GM19240 (cell line): ENCODE data around the gene RPS6KA2.

Source experiments
- DNase-seq: peaks from one replicate; pipeline ENCODE4 v3.0.0; 2011; ENCODE audit warnings: low spot score; ENCODE audit not compliant: insufficient read length

RPS6KA2 gene

DNA sequence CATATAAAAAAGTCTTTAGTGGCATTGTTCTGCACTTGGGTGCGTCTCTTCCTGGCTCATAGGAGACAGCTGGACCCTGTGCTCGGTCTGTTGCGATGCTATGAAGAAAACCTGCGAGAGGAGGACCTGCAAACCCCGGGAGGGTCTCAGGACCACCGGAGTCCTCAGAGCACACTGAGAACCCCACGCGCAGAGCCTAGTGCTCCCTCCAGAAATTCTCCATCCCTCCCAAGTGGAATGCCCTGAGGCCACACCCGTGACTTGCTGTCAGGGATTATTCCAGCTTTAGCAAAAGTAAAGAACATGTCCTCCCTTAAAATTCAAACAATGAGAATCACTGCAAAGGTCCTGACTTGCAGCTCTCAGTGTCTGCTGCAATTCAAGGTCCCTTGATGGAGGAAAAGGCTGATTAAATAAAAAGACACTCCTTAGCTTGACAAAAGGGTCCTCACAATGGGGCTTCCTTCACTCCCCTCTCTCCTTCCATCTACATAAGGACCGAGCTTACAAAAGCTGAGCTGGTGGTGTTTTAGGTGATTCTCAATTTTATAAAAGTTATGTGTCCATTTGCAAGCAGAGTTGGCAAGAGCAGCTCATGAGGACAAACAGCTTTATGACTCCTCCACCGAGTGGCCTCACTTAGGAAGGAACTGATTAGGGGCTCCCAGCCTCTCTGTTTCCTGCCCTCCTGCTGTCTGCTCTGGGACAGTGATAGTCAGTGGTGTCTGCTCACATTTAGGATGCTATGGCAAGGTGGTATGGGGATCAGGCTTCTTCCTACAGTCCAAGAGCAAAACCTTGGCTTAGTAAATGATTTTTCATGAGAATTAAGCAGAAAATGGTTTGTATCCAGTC is 137.5 kb downstream of the RPS6KA2 start:
- DNase-seq, result no peak

DNA sequence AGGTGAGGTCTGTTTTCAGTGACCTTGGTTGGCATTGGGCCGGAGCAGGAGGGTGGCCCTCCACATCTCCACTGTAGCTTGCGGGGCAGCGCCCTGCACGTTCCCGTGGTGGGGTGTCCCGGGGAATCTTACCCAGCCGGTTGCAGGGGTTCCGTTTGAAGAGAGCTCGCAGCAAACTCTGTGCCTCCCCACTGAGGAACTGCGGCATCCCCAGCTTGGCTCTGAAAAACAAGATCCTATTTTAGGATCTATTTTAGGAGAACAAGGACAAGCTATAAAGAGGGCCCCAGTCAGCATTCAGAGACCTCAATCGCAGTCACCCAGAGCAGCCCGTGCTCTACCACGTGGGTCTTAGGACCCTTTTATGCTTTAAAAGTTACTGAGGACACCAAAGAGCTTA is 138.3 kb downstream of the RPS6KA2 start:
- DNase-seq, result no peak

DNA sequence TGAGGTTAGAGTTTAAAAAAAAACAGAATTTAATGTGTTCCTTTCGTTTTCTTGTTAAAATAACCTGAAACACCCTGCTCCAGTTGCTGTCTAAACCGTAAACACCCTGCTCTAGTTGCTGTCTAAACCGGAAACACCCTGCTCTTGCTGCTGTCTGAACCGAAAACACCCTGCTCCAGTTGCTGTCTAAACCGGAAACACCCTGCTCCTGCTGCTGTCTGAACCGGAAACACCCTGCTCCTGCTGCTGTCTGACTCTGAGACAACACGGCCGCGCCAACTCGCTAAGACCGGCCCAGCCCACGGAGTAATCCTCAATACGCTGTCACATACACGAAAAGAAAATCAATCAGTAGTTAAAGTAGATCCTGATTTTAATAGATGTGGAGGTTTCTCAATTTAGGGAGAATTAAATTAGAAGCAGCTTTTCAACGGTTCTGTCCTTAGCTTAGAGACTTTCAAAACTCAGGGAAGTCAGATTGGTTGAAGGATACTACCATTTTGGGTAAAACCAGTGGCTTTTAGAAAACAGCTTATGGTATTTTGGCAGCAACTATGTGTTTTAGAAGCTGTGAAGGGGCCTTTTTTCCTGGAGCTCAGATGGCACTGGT is 138.9 kb downstream of the RPS6KA2 start:
- DNase-seq, result peak; percentile 69

DNA sequence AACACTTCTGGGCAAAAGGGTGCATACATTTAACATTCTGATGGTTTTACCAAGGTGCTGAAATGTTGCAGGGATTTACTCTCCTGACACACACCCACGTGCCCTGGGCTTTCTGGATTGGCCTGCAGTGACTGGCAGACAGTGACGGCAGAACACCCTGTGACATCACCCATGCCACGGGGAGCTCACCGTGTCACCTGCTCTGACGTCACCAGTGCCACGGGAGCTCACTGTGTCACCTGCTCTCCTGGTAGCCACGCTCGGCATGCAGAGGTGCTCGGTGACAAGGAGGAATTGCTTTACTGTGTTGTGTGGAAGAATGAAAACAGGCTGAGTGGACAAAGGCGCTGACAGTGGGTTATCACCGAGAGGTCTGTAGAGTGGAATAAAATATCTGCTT is 139.9 kb downstream of the RPS6KA2 start:
- DNase-seq, result no peak

DNA sequence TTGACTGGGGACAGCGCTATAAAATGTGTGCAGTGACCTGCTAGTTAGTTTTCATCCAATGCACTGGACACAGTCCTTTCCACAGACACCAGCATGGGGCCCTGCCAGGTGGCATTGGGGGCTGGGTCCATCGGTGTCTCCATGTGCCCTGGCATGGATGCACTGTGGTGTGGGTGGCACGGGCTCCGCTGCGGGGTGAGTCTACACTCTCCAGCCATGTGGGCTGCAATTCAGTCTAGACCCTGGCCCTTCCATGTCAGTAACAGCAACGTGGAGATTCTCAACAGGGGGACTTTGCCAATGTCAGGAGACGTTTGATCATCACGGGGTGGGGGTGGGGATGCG is 140.5 kb downstream of the RPS6KA2 start:
- no peak for DNase-seq

DNA sequence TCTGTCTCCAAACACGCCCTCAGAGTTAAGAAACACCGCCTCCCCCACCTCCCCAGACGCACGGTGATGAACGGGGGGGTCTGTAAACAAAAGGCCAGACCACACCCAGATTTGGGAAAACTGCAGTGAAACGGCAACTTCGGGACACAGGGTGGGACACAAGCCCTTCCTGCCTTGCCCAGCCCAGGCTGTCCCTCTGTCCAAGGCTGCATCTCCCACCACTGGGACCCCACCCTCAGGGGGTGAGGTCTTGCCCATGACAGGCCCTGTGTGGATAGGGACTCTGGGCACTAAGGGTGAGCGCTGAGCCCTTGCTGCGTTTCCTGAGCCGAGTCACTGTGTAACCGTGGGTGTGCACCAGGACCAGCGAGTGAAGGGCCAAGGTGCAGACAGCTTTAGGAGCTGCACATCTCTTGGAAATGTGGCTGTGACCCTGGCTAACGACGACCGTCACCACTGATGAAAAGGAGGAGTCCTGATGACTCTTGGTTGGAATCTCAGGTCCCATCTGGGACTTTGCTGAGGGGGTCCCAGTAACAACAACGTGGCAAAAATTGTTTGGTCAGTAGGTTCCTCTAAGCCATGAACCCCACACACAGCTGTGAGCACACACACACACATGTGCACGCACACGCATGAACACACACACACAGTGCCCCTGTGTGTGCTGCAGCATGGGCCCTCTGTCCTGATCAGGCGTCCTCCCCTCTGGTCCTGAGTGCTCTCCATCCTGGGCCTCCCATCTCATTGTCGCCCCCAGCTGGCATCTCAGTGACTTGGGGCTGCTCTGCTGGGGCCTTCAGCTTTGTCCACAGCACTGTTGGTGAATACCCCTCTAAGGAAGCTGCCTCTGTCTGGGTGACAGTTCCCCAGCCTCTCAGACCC is 141.2 kb downstream of the RPS6KA2 start:
- no peak for DNase-seq

DNA sequence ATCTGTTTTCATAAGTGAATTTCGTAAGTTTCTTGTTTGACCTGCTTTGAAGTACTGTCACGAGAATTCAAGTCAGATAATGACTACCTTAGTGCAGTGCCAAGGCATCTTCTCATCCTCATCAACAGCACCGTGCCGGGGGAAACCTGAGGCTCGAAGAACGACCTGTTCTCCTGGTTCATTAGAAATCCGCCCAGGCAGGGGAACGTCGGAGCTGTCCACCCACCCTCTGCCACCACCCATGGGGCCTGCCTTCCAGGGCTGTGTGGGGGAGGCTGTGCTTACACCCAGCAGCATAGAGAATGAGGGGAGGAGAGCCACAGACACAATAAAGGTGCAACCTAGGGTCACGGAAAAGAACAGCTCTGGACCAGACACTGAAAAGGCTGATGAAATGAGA is 142.2 kb downstream of the RPS6KA2 start:
- DNase-seq, result no peak

DNA sequence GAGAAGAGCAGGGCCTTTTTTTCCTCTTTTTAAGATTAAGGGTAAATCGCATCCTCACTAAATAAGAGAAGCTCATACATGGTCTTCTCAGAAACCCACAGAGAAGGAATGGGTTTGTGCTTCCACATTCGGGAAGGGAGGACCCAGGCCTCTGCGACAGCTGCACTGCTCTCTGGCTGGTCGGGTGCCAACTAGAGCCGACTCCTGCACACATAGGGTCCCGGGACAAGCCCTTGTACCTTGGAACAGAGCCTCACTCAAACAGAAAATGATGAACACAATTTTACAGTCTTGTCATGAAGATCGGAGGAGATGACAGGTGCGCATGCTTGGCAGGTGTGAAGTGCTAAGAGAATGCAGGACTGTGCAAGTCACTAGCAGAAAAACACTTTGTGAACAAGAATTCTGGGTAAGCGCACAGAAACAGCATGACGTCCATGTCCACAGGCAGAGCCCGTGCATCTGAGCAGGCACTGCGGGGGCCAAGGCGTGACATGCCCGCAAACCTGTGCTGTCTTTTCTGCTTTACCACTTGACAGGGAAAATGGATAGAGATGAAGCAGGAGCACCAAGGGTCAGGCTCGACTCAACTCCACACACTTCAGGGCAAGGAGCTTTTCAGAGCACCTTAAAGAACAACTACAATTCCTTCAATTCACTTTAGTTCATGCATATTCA is 143.3 kb downstream of the RPS6KA2 start:
- DNase-seq, result no peak

DNA sequence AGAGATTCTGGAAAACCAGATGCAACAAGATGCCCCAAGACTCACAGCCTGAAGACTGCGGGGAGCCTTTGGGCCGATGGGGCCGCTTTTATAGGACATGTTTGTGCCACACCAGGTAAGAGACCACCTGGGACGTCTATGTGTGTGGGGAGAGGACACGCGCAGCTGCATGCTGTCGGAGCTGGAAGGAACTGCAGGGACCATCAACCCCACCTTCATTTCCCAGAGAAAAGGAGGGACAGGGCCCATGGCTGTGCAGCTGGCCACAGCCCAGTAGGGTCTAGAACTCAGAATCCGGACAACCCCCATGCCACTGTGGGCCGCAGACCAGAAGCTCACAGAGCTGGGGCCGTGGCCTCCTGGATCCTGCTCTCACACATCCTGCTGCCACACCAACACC is 144.0 kb downstream of the RPS6KA2 start:
- no peak for DNase-seq

DNA sequence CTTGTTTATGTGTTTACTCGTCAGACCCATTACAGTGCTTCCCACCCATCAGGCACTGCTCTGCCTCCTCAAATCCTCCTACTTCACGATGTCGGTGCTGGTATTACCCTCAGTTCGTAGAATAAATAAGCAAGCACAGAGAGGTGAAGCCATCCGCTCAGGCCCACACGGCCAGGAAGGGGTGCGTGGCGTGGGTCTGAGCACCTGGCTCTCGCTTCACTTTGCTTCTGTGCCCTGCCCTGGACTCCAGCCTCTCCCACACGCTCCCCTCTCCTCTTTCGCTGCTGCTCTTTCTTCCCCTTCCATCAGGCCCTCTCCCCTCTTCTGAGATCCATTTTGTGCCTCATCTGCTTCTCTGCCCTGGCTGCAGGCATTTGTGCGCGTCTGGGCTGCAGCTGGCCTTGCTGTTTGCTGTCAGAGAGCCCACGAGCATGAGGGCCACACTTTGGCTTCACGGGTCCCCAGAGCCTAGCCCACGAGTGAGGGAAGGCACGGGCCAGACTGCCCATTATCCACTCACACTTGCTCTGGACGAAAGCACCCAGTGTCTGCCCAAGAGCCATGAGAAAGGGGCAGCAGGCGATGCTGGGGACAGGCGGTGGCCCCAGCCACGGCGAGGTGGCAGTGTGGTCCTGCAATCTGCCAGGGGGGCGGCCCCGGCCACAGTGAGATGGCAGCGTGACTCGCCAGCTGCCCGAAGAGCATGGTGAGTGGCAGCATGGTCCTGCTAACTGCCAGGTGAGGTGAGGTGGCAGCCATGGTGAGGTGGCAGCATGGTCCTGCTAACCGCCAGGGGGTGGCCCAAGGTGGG is 148.1 kb downstream of the RPS6KA2 start:
- DNase-seq, result no peak

DNA sequence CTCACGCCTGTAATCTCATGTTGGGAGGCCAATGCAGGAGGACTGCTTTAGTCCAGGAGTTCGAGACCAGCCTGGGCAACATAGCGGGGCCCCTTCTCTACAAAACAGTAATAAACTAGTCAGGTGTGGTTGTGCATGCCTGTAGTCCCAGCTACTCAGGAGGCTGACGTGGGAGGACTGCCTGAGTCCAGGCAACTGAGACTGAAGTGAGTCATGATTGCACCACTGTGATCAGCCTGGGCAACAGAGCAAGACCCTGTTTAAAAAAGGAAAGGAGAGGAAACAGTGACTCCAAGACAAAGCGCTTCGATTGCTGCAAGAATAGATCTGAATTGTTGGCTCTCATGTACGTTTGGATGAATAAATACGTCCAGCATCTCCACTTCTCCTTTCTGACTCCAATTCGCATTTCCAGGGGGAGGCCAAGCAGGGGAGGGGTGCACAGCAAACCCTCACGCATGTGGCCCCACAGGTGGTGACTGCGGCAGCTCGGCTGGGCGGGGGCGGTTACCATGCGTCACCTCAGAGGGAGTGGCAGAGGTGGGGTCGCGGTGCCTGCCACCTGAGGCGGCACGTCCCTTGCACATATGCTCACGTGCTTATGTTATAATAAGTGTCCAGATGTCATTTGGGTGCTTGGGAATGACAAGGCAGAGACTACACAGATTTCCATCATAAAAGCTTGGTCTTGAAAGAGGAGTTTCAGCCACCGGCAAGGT is 149.2 kb downstream of the RPS6KA2 start:
- DNase-seq, result no peak

DNA sequence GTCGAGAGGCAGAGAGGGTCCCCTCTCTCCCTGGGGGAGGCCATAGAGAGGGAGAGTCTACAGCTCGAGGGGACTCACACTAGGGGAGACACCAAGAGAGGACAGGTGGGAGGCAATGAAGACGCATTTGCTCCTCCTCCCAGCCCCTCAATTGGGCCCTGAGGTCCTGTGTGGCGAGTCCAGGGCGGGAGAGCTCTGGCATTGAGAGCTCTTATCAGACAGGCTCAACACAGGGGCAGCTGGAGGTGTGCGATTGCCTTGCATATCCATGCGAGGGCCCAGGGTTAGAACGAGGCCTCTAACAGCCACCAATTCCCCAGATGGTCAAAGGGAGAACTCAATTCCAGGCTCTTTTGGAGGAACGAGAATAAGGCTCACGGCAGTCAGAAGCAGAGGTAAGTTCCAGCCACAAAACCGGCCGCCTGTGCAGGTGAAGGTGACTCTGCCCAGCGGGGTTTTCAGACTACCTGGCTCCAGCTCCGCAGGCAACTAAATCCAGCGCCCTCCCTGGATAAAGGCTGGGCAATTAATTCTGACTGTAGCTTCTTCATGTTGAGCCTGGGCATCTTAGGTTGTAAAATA is 150.3 kb downstream of the RPS6KA2 start:
- DNase-seq, result no peak

DNA sequence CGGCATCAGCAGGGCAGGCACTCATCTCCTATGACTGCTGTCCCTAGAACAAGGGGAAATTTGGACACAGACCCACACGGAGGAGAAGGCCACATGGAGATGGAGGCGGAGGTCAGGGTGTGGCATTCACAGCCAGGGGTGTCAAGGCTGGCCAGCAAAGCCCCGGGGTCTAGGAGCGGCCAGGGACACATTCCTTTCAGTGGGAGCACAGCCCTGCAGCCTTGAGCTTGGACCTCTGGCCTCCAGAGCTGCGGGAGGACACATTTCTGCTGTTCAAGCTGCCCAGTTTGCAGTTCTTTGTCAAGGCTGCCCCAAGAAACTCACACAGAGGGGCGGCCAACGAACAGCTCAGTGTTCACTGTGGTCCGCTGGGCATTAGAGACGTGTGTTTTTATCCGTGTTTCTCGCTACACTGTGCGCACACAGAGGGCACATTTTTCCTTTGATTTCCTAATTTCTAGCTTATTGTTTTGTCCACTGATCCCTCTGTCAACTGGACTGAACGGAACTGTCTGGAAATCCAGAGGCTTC is 150.9 kb downstream of the RPS6KA2 start:
- DNase-seq, result no peak

DNA sequence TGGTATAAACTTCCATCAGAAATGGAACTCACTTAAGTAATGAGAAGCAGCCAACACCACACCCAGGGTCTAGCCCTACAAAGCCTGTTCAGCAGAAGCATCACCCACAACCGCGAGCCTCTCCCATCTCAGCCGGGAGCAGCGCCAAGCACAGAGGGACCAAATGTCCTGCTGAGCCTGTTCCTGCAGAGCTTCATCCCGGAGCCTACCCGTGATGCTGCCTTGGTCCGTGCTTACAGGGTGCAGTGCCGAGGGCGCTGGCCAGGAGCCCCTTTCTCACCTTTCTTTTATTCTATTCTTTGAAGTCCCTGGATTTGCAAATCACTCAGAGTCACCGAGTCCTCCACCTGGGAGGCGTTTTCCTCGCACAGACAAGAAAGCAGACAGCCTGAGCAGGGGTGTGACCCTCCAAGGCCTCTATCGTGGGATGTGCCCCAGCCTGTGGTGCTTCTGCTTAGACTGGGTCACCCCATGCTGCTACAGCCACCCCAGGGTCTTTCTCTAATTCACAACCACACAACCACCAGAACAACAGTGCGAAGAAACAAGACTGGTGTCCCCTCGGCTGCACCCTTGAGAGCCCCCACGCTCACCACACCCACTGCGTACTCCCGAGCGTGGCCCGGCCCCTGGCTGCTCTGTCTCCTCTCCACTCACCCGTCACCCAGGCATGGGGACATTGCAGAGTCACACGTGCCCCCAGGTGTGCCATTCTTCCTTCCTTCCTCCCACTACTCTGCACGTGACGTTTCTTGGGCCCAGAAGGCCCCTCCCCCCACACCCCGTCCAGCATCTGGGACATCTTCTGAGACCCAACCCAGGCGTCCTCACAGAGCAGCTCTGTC is 152.1 kb downstream of the RPS6KA2 start:
- no peak for DNase-seq

DNA sequence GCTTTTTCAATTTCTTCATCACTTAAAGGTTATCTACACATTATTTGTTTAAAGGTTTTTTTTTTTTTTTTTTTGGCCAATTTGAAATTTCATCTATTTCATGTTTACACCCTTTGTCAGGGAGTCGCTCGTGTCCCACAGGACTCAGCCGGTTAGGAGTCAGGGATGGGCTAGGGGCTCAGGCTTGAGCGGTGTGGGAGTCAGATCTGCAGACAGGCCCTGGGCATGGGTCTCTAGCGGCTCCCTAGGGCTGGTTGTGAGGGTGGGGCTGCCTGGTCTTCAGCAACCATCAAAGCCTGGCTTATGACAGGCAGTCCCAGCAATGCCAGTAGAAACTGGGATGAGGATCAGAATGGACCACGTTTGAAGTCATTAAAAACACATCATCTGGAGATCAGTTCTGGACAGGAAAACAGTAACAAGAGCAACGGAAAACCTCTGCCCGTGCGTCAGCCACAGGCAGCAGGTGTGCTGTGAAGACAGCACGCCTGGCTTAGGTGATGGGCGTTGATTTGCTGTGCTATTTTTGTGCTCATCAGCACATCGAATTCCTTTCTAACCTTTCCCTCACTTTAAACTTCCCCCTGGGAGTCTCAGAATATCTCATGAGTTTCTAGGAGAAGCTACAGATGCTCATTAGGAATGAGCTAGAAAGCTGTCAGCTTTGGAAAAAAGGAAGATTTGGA is 153.0 kb downstream of the RPS6KA2 start:
- no peak for DNase-seq

DNA sequence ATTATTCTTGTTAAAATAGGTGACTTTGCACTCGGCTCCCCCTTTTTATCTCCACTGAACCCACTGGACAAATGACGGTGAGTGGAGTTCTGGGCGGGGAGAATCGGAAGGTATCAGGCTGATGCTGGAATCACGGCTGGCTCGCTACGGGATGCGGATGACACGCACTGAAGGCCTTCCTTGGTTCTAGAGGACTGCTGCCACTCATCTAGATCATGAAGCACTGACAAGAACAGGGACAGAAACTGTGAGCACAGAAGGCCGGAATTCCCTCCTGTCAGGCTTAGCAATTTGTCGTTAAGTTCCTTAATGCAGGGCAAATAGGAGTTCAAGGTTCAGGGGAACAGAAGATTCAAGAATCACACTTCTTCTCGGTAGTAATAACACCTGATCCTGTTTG is 154.4 kb downstream of the RPS6KA2 start:
- no peak for DNase-seq

DNA sequence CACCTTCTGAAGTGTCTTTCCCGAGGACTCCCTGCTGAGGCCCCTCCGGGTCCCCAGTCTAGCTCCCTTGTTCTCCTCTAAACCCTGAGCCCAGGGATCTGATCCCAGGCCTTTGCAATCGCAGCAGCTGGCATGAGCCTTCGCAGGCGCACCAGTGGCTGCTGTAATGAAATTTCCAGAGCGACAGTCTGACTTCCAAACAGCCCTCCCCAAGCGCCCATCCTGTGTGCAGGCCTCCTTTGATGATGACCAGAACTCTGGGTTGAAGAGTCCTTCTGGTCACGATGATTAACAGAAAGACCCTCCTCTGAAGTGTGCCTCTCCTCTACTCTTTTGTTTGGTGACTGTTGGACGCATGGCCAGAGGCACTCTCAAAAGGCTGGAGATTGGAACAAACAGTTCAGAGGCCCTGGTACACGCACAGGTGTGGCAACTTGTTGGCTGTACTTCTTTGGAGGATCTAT is 155.2 kb downstream of the RPS6KA2 start:
- no peak for DNase-seq

DNA sequence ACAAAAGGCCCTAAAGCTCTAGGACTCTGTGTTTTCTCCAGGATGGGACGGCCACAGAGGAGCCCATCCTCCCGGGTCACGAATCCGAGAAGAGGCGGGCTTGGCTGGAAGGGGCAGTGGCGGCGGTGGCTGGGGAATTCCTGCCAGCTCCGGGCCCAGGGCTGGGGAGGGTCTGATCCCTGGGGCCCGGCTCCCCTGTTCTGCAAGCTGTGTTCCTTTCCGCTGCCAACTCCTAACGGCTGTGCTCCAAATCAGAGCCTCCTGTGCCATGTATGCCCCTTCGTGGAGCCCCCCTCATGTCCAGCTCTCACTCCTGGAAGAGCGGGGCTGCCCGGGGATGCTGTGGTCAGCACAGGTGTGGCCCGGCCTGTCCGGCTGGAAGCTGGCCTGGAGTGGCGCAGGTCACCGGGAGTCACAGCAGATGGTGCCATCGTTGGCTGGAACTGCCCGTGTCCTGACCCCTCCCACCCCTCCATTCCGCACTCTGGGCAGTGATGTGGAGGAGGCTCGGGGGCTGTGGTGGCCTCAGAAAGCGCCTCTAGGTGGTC is 156.1 kb downstream of the RPS6KA2 start:
- no peak for DNase-seq
